Uterus (tissue), 2 donors: ENCODE measurements around the gene SLC39A11.

Experiments used
- POLR2A ChIP-seq, 2 donors: fragments of 450-650 bp; IDR thresholded peaks; one replicate each; pipeline ENCODE4 v1.6.1; 2016; ENCODE audit warnings: antibody characterized with exemption in 2 of 2, mild to moderate bottlenecking in 1 of 2, moderate library complexity in 1 of 2
- TF ChIP-seq, protein P1 (sequence below), 4 experiments: fragments of 200-600 bp in 2 of 4; fragments of 450-650 bp in 2 of 4; sonication (generic) in 2 of 4; IDR thresholded peaks; one replicate each; pipeline ENCODE4 v1.5.1; 2016 to 2019; ENCODE audit warnings: antibody characterized with exemption in 4 of 4, mild to moderate bottlenecking in 2 of 4, moderate library complexity in 1 of 4

- no peak for TF ChIP-seq POLR2A (IDR thresholded peaks at IDR 0.05)
- TF ChIP-seq, protein P1, sequence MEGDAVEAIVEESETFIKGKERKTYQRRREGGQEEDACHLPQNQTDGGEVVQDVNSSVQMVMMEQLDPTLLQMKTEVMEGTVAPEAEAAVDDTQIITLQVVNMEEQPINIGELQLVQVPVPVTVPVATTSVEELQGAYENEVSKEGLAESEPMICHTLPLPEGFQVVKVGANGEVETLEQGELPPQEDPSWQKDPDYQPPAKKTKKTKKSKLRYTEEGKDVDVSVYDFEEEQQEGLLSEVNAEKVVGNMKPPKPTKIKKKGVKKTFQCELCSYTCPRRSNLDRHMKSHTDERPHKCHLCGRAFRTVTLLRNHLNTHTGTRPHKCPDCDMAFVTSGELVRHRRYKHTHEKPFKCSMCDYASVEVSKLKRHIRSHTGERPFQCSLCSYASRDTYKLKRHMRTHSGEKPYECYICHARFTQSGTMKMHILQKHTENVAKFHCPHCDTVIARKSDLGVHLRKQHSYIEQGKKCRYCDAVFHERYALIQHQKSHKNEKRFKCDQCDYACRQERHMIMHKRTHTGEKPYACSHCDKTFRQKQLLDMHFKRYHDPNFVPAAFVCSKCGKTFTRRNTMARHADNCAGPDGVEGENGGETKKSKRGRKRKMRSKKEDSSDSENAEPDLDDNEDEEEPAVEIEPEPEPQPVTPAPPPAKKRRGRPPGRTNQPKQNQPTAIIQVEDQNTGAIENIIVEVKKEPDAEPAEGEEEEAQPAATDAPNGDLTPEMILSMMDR (IDR thresholded peaks at IDR 0.05), result no peak
Measured at GRCh38 chr17:72719578-72720493, 372.7 kb downstream of the SLC39A11 start.
